H1 (cell line): ENCODE data around the gene KLK8. TPM values are rescaled to one million over a fixed set of nuclear protein-coding genes. Genes with fewer than 3 reads are reported as not detected.

Experiments used
- HDAC2 ChIP-seq, 2 experiments: fragments of 300-600 bp in 1 of 2; sonication (generic) in 1 of 2; IDR thresholded peaks; 2 replicates each; pipeline ENCODE4 v1.6.1; 2011 to 2012; ENCODE audit warnings: low read depth in 2 of 2, low read length in 2 of 2, mild to moderate bottlenecking in 2 of 2, moderate library complexity in 2 of 2, borderline replicate concordance in 1 of 2, inconsistent platforms in 1 of 2
- RNF2 ChIP-seq: fragments of 200-900, 300-1000 bp; sonication (generic); IDR thresholded peaks from 2 replicates; pipeline ENCODE4 v1.7.1; 2016; ENCODE audit warnings: borderline replicate concordance, low read depth, mild to moderate bottlenecking, antibody characterized with exemption, low read length; ENCODE audit not compliant: poor library complexity, severe bottlenecking; ENCODE audit errors: missing control alignments
- RXRA ChIP-seq: IDR thresholded peaks from 2 replicates; pipeline ENCODE4 v1.6.1; 2011; ENCODE audit warnings: low read depth, mild to moderate bottlenecking, low read length, moderate library complexity; ENCODE audit not compliant: insufficient read depth
- polyA plus RNA-seq, 7 experiments: library from polyadenylated mRNA; depleted of rRNA in 3 of 7; stranded (reverse) in 5 of 7; unstranded in 2 of 7; fragments of >200 nt in 5 of 7; fragments of 200-250 nt in 2 of 7; gene quantifications; 1 replicate in 5 of 7; 2 replicates in 1 of 7; 4 replicates in 1 of 7; pipeline versions ENCODE4 v1.2.1 to v1.2.3, GENCODE V29; 2011 to 2013; ENCODE audit warnings: missing spikeins in 2 of 7, mixed read lengths in 2 of 7
- total RNA-seq: library from RNA; stranded (reverse); fragmentation: NEBNext Ultra II Directional; extraction: Animal tissue kit (Norgen Biotek cat#: 25700); gene quantifications from 2 replicates; pipeline ENCODE4 v1.2.1, GENCODE V29; 2021

Gene KLK8
- total and polyA plus RNA-seq, 2 of the 8 experiments (the other 6 are each of a cell fraction or from before 2014, with no cell fraction given) = 2.9 to 3.6 TPM

GRCh38 chr19:51001515-51001914, at the start of gene KLK8 (continued):
- TF ChIP-seq HDAC2 (IDR thresholded peaks at IDR 0.05; ENCODE audit: borderline replicate concordance in 1 of 2, low read depth in 2 of 2, low read length in 2 of 2) = no peak
- no peak for TF ChIP-seq RNF2
- TF ChIP-seq RXRA = no peak
- TF ChIP-seq, all 59 proteins: peak for 0
